ENCODE results near the gene LRRC4C.

Gene LRRC4C

DNA sequence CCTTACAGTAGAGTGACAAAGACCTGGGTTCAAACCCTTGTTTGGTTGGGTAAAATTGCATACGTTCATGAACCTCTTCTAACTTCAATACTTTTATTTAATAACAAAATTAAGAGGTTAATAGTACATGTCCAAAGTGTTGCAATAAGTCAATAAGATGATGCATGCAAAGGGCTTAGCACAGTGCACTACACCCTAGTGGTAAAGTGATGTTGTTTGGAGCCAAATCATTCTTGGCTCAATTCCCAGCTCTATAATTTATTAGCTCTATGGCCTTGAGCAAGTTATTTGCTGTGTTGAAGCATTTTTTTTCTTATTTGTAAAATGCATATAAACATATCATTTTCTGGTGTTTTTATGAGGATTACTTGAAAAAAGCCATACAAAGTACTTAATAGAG, 945.3 kb downstream of the LRRC4C start:
- TF ChIP-seq EZH2 (IDR thresholded peaks at IDR 0.05; ENCODE audit: borderline replicate concordance, low read depth, low read length, severe bottlenecking), result no peak
- TF ChIP-seq, protein P1, sequence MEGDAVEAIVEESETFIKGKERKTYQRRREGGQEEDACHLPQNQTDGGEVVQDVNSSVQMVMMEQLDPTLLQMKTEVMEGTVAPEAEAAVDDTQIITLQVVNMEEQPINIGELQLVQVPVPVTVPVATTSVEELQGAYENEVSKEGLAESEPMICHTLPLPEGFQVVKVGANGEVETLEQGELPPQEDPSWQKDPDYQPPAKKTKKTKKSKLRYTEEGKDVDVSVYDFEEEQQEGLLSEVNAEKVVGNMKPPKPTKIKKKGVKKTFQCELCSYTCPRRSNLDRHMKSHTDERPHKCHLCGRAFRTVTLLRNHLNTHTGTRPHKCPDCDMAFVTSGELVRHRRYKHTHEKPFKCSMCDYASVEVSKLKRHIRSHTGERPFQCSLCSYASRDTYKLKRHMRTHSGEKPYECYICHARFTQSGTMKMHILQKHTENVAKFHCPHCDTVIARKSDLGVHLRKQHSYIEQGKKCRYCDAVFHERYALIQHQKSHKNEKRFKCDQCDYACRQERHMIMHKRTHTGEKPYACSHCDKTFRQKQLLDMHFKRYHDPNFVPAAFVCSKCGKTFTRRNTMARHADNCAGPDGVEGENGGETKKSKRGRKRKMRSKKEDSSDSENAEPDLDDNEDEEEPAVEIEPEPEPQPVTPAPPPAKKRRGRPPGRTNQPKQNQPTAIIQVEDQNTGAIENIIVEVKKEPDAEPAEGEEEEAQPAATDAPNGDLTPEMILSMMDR (IDR thresholded peaks at IDR 0.05; ENCODE audit: borderline replicate concordance, extremely low read depth, low read length, poor library complexity, severe bottlenecking), result no peak
- no peaks in the 10 kb centered on the region for H3K4me1 ChIP-seq (ENCODE audit: insufficient read depth, low read length)
- no peak for DNase-seq

DNA sequence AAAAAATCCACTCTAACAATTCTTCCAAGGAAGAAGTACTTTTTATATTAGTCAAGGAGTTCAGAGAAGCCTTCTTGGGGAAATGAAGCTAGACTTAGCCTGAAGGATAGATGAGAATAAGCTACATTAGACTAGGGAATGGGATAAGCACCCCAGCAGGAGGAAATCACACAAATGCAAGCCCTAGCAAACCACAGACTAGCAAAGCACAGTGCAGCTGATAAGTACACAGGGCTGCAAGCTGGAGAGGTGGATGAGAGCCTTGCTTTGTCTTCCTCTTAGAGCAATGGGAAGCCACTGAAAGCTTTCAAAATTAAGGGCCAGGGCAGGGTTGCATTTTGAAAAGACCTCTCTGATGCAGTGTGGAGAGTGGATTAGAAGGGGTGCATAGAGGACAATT, 946.2 kb downstream of the LRRC4C start:
- H4K20me1 ChIP-seq (ENCODE audit: insufficient read depth, low read length), result no peaks in the 10 kb centered on the region
- no peak for ATAC-seq (ENCODE audit: insufficient read depth, low read depth)
- no peak for DNase-seq
- no peaks in the 10 kb centered on the region for H3K4me1 ChIP-seq (ENCODE audit: insufficient read depth, low read length)
- no peak overlapping the region for H2AFZ ChIP-seq (ENCODE audit: low read depth, low read length)
- H3K4me2 ChIP-seq (ENCODE audit: insufficient read depth, low read length), result no peak overlapping the region
- H3K27me3 ChIP-seq (ENCODE audit: insufficient read depth, low read length, poor library complexity), result no peaks in the 10 kb centered on the region
- H3K79me2 ChIP-seq (ENCODE audit: insufficient read depth, low read length), result no peaks in the 10 kb centered on the region
- H3K9me3 ChIP-seq (ENCODE audit: insufficient read depth, low read length, severe bottlenecking), result no peaks in the 10 kb centered on the region
- no peak overlapping the region for H3K27ac ChIP-seq (ENCODE audit: low read length)
- TF ChIP-seq, protein P1 (IDR thresholded peaks at IDR 0.05; ENCODE audit: borderline replicate concordance, extremely low read depth, low read length, poor library complexity, severe bottlenecking), result no peak
- TF ChIP-seq EZH2 (IDR thresholded peaks at IDR 0.05; ENCODE audit: borderline replicate concordance, low read depth, low read length, severe bottlenecking), result no peak
- no peak overlapping the region for H3K4me3 ChIP-seq (ENCODE audit: low read depth in 1 of 2, low read length in 2 of 2)
- no peaks in the 10 kb centered on the region for H3K36me3 ChIP-seq (ENCODE audit: insufficient read depth, low read length)
- no peak overlapping the region for H3K9ac ChIP-seq (ENCODE audit: low read depth, low read length)

More for the DNA sequence above, 945.3 kb downstream of the LRRC4C start:
- Histone ChIP-seq H3K4me2 (ENCODE audit: insufficient read depth, low read length) (no peak overlapping the region), H3K27me3 (ENCODE audit: insufficient read depth, low read length, poor library complexity) (no peaks in the 10 kb centered on the region), H3K9me3 (ENCODE audit: insufficient read depth, low read length, severe bottlenecking) (no peaks in the 10 kb centered on the region), H3K4me3 (ENCODE audit: low read depth in 1 of 2, low read length in 2 of 2) (no peak overlapping the region), H4K20me1 (ENCODE audit: insufficient read depth, low read length) (no peaks in the 10 kb centered on the region), H3K9ac (ENCODE audit: low read depth, low read length) (no peak overlapping the region), H3K79me2 (ENCODE audit: insufficient read depth, low read length) (no peaks in the 10 kb centered on the region), H3K36me3 (ENCODE audit: insufficient read depth, low read length) (no peaks in the 10 kb centered on the region), H3K27ac (ENCODE audit: low read length) (no peak overlapping the region), H2AFZ (ENCODE audit: low read depth, low read length) (no peak overlapping the region)
- no peak for ATAC-seq (ENCODE audit: insufficient read depth, low read depth)

DNA sequence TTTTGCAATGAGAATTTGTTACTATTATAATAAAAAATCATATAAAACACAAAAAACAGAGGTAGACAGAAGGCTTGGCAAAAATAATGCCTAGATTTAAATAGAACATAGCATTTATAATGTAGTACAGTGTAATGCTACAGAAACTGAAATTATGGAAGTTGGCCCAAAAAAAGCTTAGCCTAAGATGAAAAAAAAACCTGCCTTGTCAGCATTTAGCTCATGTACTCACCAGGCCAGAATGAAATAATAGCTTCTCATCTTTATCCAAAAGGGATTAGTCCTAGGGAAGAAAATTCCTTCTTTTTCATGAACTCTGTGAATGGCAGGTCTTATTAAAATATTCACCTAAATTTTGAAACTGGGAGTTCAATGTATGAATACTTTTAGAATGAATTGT, 951.1 kb downstream of the LRRC4C start:
- DNase-seq (no peak), ATAC-seq (ENCODE audit: insufficient read depth, low read depth) (no peak)
- Histone ChIP-seq H3K9me3 (ENCODE audit: insufficient read depth, low read length, severe bottlenecking) (no peaks in the 10 kb centered on the region), H3K27me3 (ENCODE audit: insufficient read depth, low read length, poor library complexity) (no peaks in the 10 kb centered on the region), H3K27ac (ENCODE audit: low read length) (no peak overlapping the region), H3K79me2 (ENCODE audit: insufficient read depth, low read length) (no peaks in the 10 kb centered on the region), H3K9ac (ENCODE audit: low read depth, low read length) (no peak overlapping the region), H3K4me2 (ENCODE audit: insufficient read depth, low read length) (no peak overlapping the region), H3K4me3 (ENCODE audit: low read depth in 1 of 2, low read length in 2 of 2) (no peak overlapping the region), H2AFZ (ENCODE audit: low read depth, low read length) (no peak overlapping the region), H4K20me1 (ENCODE audit: insufficient read depth, low read length) (no peaks in the 10 kb centered on the region), H3K36me3 (ENCODE audit: insufficient read depth, low read length) (no peaks in the 10 kb centered on the region), H3K4me1 (ENCODE audit: insufficient read depth, low read length) (no peaks in the 10 kb centered on the region)
- TF ChIP-seq, protein P1 (IDR thresholded peaks at IDR 0.05; ENCODE audit: borderline replicate concordance, extremely low read depth, low read length, poor library complexity, severe bottlenecking), result no peak
- TF ChIP-seq EZH2 (IDR thresholded peaks at IDR 0.05; ENCODE audit: borderline replicate concordance, low read depth, low read length, severe bottlenecking), result no peak

DNA sequence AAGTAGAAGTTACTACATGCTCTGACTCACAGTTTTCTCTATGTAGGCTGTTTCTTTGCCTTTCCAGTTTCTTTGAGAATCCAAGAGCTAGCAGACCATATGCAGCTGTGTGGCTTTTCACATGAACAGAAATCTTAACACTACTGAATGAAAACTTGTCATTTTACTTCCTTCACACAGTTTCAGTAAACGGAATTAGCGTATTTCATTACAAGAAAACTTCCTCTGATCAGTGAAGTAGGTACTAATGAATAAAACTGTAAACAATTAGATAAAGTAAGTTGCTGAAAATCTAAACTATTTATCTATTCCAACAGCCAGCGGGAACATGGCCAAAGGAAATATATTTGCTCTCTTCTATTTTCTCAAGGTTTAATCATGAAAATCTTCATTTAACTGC, 953.2 kb downstream of the LRRC4C start:
- DNase-seq (no peak), ATAC-seq (ENCODE audit: insufficient read depth, low read depth) (no peak)
- no peaks in the 10 kb centered on the region for H3K36me3 ChIP-seq (ENCODE audit: insufficient read depth, low read length)
- H3K79me2 ChIP-seq (ENCODE audit: insufficient read depth, low read length), result no peaks in the 10 kb centered on the region
- TF ChIP-seq, protein P1 (IDR thresholded peaks at IDR 0.05; ENCODE audit: borderline replicate concordance, extremely low read depth, low read length, poor library complexity, severe bottlenecking), result no peak
- no peak for TF ChIP-seq EZH2 (IDR thresholded peaks at IDR 0.05; ENCODE audit: borderline replicate concordance, low read depth, low read length, severe bottlenecking)
- H3K27ac ChIP-seq (ENCODE audit: low read length), result no peak overlapping the region
- no peaks in the 10 kb centered on the region for H4K20me1 ChIP-seq (ENCODE audit: insufficient read depth, low read length)
- H3K27me3 ChIP-seq (ENCODE audit: insufficient read depth, low read length, poor library complexity), result no peaks in the 10 kb centered on the region
- H3K4me2 ChIP-seq (ENCODE audit: insufficient read depth, low read length), result no peak overlapping the region
- H3K4me1 ChIP-seq (ENCODE audit: insufficient read depth, low read length), result no peaks in the 10 kb centered on the region
- H3K4me3 ChIP-seq (ENCODE audit: low read depth in 1 of 2, low read length in 2 of 2), result no peak overlapping the region
- H3K9me3 ChIP-seq (ENCODE audit: insufficient read depth, low read length, severe bottlenecking), result no peaks in the 10 kb centered on the region
- no peak overlapping the region for H3K9ac ChIP-seq (ENCODE audit: low read depth, low read length)
- H2AFZ ChIP-seq (ENCODE audit: low read depth, low read length), result no peak overlapping the region
